Thyroid gland (tissue), 4 donors: ENCODE measurements around the gene PCGF3. TPM values are rescaled to one million over a fixed set of nuclear protein-coding genes. Genes with fewer than 3 reads are reported as not detected.
"Not testable (repeated sequence)": the region's sequence is repeated elsewhere in the genome, so short reads cannot be mapped to it uniquely, and the experiment has no call there.

Experiments
- DNase-seq, 2 donors: peaks; one replicate each; pipeline ENCODE4 v3.0.0-alpha.2; 2019
- H3K27ac ChIP-seq, 3 donors: fragments of 200-600 bp; sonication (generic); 1 replicate in 2 of 3; 2 replicates in 1 of 3; pipeline ENCODE4 v1.5.1; 2016 to 2019; ENCODE audit warnings: mild to moderate bottlenecking in 1 of 3, moderate library complexity in 1 of 3
- H3K27me3 ChIP-seq: fragments of 200-600 bp; sonication (generic); one replicate; pipeline ENCODE4 v1.5.1; 2019
- H3K36me3 ChIP-seq, 2 donors: fragments of 200-600 bp; sonication (generic); one replicate each; pipeline ENCODE4 v1.5.1; 2016 to 2019
- H3K4me1 ChIP-seq, 2 donors: fragments of 200-600 bp; sonication (generic); one replicate each; pipeline ENCODE4 v1.5.1; 2017 to 2019
- H3K4me3 ChIP-seq, 3 donors: fragments of 200-600 bp; sonication (generic); replicated peaks in 1 of 3; 1 replicate in 2 of 3; 2 replicates in 1 of 3; pipeline ENCODE4 v1.5.1; 2016; ENCODE audit warnings: mild to moderate bottlenecking in 1 of 3
- H3K9me3 ChIP-seq: fragments of 200-600 bp; sonication (generic); one replicate; pipeline ENCODE4 v1.5.1; 2017
- CTCF ChIP-seq, 6 experiments: fragments of 200-600 bp in 3 of 6; fragments of 450-650 bp in 3 of 6; sonication (generic) in 3 of 6; IDR thresholded peaks; one replicate each; pipeline ENCODE4 v1.5.1; 2016 to 2019; ENCODE audit warnings: antibody characterized with exemption in 6 of 6, mild to moderate bottlenecking in 2 of 6, inconsistent platforms in 1 of 6, moderate library complexity in 1 of 6
- POLR2A ChIP-seq, 2 donors: fragments of 450-650 bp; IDR thresholded peaks; one replicate each; pipeline ENCODE4 v1.6.1; 2017; ENCODE audit warnings: antibody characterized with exemption in 2 of 2, mild to moderate bottlenecking in 2 of 2, moderate library complexity in 1 of 2
- WGBS, 2 donors: methylation state at CpG; one replicate each; pipeline ENCODE4 v1.1.5; 2017; 5-methylcytosine and 5-hydroxymethylcytosine counted together
- intact Hi-C: fragments of 100-400 bp; cut with DNase I; formaldehyde crosslinking; loops from one replicate; pipeline ENCODE4 v1.15.1; 2023
- total RNA-seq, 4 donors: library from RNA; depleted of rRNA; stranded (reverse); fragments of >200 nt; gene quantifications; one replicate each; pipeline ENCODE4 v1.2.3, GENCODE V29; 2016

Gene PCGF3
- total RNA-seq, 4 donors from 2014 or later = 41.4 to 60.0 (median 50.2) TPM

- TF ChIP-seq CTCF (IDR thresholded peaks at IDR 0.05) = no peak
- no peak for TF ChIP-seq POLR2A (IDR thresholded peaks at IDR 0.05)
- WGBS, 2 donors = 85 to 86% methylated on average over 7 to 8 of the region's 8 CpGs
- H3K36me3 ChIP-seq = peaks cover 48 to 49% of the 10 kb centered on the region in 2 donors
- no peaks in the 10 kb centered on the region for H3K9me3 ChIP-seq
- intact Hi-C loops = no loop called here
- H3K4me1 ChIP-seq = peaks cover 8 to 31% of the 10 kb centered on the region in 2 donors
- H3K27ac ChIP-seq = no peak overlapping the region
- no peak overlapping the region for H3K4me3 ChIP-seq
- no peak for DNase-seq
- no peaks in the 10 kb centered on the region for H3K27me3 ChIP-seq
Measured at GRCh38 chr4:772776-773175, 67.1 kb downstream of the PCGF3 start.

GRCh38 chr4:773214-773613, 67.6 kb downstream of the PCGF3 start:
- Histone ChIP-seq H3K9me3 (no peaks in the 10 kb centered on the region), H3K27ac (no peak overlapping the region), H3K36me3 (peaks cover 48 to 49% of the 10 kb centered on the region in 2 donors), H3K27me3 (no peaks in the 10 kb centered on the region), H3K4me1 (peaks cover 8 to 31% of the 10 kb centered on the region in 2 donors), H3K4me3 (no peak overlapping the region)
- DNase-seq = no peak
- intact Hi-C loops = no loop called here
- TF ChIP-seq POLR2A (IDR thresholded peaks at IDR 0.05) = no peak
- TF ChIP-seq CTCF (IDR thresholded peaks at IDR 0.05) = no peak
- 70 to 93% methylated on average over 8 of the region's 9 CpGs for WGBS, 2 donors

- H3K27me3 ChIP-seq, H3K4me3 ChIP-seq, DNase-seq, intact Hi-C loops, H3K27ac ChIP-seq, H3K9me3 ChIP-seq: not testable (repeated sequence)
- Histone ChIP-seq H3K36me3 (peaks cover 44 to 53% of the 10 kb centered on the region in 2 donors), H3K4me1 (peaks cover 10 to 41% of the 10 kb centered on the region in 2 donors)
- 91 to 93% methylated on average over 28 to 30 of the region's 30 CpGs for WGBS, 2 donors
Measured at GRCh38 chr4:774419-775092, 68.9 kb downstream of the PCGF3 start.

- intact Hi-C loops, H3K4me3 ChIP-seq, H3K27ac ChIP-seq, H3K27me3 ChIP-seq, DNase-seq, H3K9me3 ChIP-seq: not testable (repeated sequence)
- H3K36me3 ChIP-seq = peaks cover 40 to 43% of the 10 kb centered on the region in 2 donors
- peaks cover 19 to 51% of the 10 kb centered on the region in 2 donors for H3K4me1 ChIP-seq
- 93 to 94% methylated on average over 2 of the region's 2 CpGs for WGBS, 2 donors
Measured at GRCh38 chr4:775485-775884, 69.9 kb downstream of the PCGF3 start.

GRCh38 chr4:776743-777441, 71.3 kb downstream of the PCGF3 start:
- H3K36me3 ChIP-seq = peaks cover 38 to 41% of the 10 kb centered on the region in 2 donors
- TF ChIP-seq POLR2A (IDR thresholded peaks at IDR 0.05) (no peak), CTCF (IDR thresholded peaks at IDR 0.05) (no peak)
- no peak overlapping the region for H3K27ac ChIP-seq
- no peak for DNase-seq
- intact Hi-C loops = no loop called here
- no peaks in the 10 kb centered on the region for H3K27me3 ChIP-seq
- 97% methylated on average over 9 of the region's 9 CpGs for WGBS, 2 donors
- H3K4me1 ChIP-seq = peaks cover 15 to 53% of the 10 kb centered on the region in 2 donors
- no peaks in the 10 kb centered on the region for H3K9me3 ChIP-seq
- H3K4me3 ChIP-seq = no peak overlapping the region
